Measurements from ENCODE around the gene PRSS33.

GRCh38 chr16:2765462-2766404, 21.6 kb downstream of the PRSS33 start:
- TF ChIP-seq CTCF (IDR thresholded peaks at IDR 0.05) (no peak), POLR2A (IDR thresholded peaks at IDR 0.05) (no peak)
